Activated CD8-positive, alpha-beta memory T cell treated with anti-CD3 and anti-CD28 coated beads, Interleukin-2, amount 50 U/mL, for 48 hours (primary cell): ENCODE results near the gene ATP10B.
"Not testable (repeated sequence)": the region's sequence is repeated elsewhere in the genome, so short reads cannot be mapped to it uniquely, and the experiment has no call there.

Experiments used
- DNase-seq: peaks from one replicate; pipeline ENCODE4 v3.0.0-alpha.2; 2020

The ATP10B gene

GRCh38 chr5:160750938-160751657 is 100.9 kb downstream of the ATP10B start:
- no peak for DNase-seq

- no peak for DNase-seq
Observed at GRCh38 chr5:160749682-160750081, 102.3 kb downstream of the ATP10B start.

- DNase-seq, result no peak
Observed at GRCh38 chr5:160749026-160749425, 103.0 kb downstream of the ATP10B start.

GRCh38 chr5:160747987-160748386 is 104.0 kb downstream of the ATP10B start:
- DNase-seq, result no peak

GRCh38 chr5:160747559-160747958 is 104.5 kb downstream of the ATP10B start:
- no peak for DNase-seq

GRCh38 chr5:160744268-160745101 is 107.5 kb downstream of the ATP10B start:
- DNase-seq, result no peak

- DNase-seq, result no peak
Observed at GRCh38 chr5:160743027-160743426, 109.0 kb downstream of the ATP10B start.

- DNase-seq, result no peak
Observed at GRCh38 chr5:160742446-160742845, 109.6 kb downstream of the ATP10B start.

- no peak for DNase-seq
Observed at GRCh38 chr5:160727296-160727997, 124.6 kb downstream of the ATP10B start.

- no peak for DNase-seq
Observed at GRCh38 chr5:160726721-160727120, 125.3 kb downstream of the ATP10B start.

GRCh38 chr5:160720822-160721221 is 131.2 kb downstream of the ATP10B start:
- DNase-seq, result no peak

GRCh38 chr5:160715508-160715907 is 136.5 kb downstream of the ATP10B start:
- not testable (repeated sequence) for DNase-seq

GRCh38 chr5:160703547-160704189 is 148.3 kb downstream of the ATP10B start:
- no peak for DNase-seq

GRCh38 chr5:160702934-160703333 is 149.1 kb downstream of the ATP10B start:
- no peak for DNase-seq

- no peak for DNase-seq
Observed at GRCh38 chr5:160702311-160702803, 149.7 kb downstream of the ATP10B start.

- no peak for DNase-seq
Observed at GRCh38 chr5:160701403-160701802, 150.6 kb downstream of the ATP10B start.

GRCh38 chr5:160699301-160699700 is 152.7 kb downstream of the ATP10B start:
- DNase-seq, result no peak

GRCh38 chr5:160697281-160697680 is 154.7 kb downstream of the ATP10B start:
- DNase-seq, result no peak

- no peak for DNase-seq
Observed at GRCh38 chr5:160694896-160695295, 157.1 kb downstream of the ATP10B start.

- DNase-seq, result no peak
Observed at GRCh38 chr5:160693831-160694465, 158.1 kb downstream of the ATP10B start.

- no peak for DNase-seq
Observed at GRCh38 chr5:160692271-160692670, 159.7 kb downstream of the ATP10B start.

GRCh38 chr5:160685695-160686094 is 166.3 kb downstream of the ATP10B start:
- DNase-seq, result no peak
